LNCAP (cell line): ENCODE measurements around the gene SEC14L3.

Experiments used
- CTCF ChIP-seq: fragments of 450-650 bp; IDR thresholded peaks from 2 replicates; pipeline ENCODE4 v1.5.1; 2017; ENCODE audit warnings: mild to moderate bottlenecking

The SEC14L3 gene

GRCh38 chr22:30423959-30424533 is 47.8 kb downstream of the SEC14L3 start:
- no peak for TF ChIP-seq CTCF

- no peak for TF ChIP-seq CTCF
These were observed 48.4 kb downstream of the SEC14L3 start for GRCh38 chr22:30423301-30423958.

- no peak for TF ChIP-seq CTCF
These were observed 49.1 kb downstream of the SEC14L3 start for GRCh38 chr22:30422481-30423300.

GRCh38 chr22:30421695-30422480 is 49.9 kb downstream of the SEC14L3 start:
- TF ChIP-seq CTCF, result no peak

- no peak for TF ChIP-seq CTCF
These were observed 51.3 kb downstream of the SEC14L3 start for GRCh38 chr22:30420347-30421125.

GRCh38 chr22:30416837-30417236 is 55.0 kb downstream of the SEC14L3 start:
- no peak for TF ChIP-seq CTCF
